Endothelial cell of umbilical vein (primary cell): ENCODE measurements around the gene PODXL2.

Source experiments
- CTCF ChIP-seq, 2 donors: IDR thresholded peaks; 1 replicate in 1 of 2; 2 replicates in 1 of 2; pipeline ENCODE4 v1.5.1; 2011; ENCODE audit warnings: low read length in 2 of 2, mild to moderate bottlenecking in 2 of 2, moderate library complexity in 2 of 2, control low read depth in 1 of 2, inconsistent platforms in 1 of 2, low read depth in 1 of 2; ENCODE audit not compliant: insufficient read depth in 1 of 2; ENCODE audit errors: extremely low read depth in 1 of 2
- MYC ChIP-seq: IDR thresholded peaks from one replicate; pipeline ENCODE4 v1.6.1; 2011; ENCODE audit warnings: mild to moderate bottlenecking, low read depth, low read length

GRCh38 chr3:127674101-127674721 is 45.2 kb downstream of the PODXL2 start:
- TF ChIP-seq CTCF (IDR thresholded peaks at IDR 0.05; ENCODE audit: extremely low read depth in 1 of 2, insufficient read depth in 1 of 2, low read depth in 1 of 2, low read length in 2 of 2), result no peak
- TF ChIP-seq MYC, result no peak
